ENCODE results near the gene MAP1LC3B2. TPM values are rescaled to one million over a fixed set of nuclear protein-coding genes. Genes with fewer than 3 reads are reported as not detected.

The MAP1LC3B2 gene
- total RNA-seq, 1 experiment from 2014 or later: 2.2 TPM

DNA sequence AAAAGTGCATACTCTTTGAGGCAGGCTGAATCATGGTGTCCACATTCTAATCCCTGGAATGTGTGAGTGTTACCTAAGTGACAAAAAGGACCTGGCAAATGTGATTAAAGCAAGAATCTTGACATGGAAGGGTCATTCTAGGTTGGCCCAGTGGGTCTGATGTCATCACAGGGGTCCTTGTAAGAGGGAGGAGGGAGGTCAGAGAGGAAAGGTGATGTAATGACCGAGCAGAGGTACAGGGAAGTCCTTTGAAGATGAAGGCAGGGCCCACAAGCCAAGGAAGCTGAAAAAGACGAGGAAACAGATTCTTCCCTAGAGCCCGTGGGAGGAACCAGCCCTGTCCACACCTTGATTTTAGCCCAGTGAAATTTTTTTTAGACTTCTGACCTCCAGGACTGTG lies 60.1 kb downstream of the MAP1LC3B2 start:
- TF ChIP-seq, protein P1, sequence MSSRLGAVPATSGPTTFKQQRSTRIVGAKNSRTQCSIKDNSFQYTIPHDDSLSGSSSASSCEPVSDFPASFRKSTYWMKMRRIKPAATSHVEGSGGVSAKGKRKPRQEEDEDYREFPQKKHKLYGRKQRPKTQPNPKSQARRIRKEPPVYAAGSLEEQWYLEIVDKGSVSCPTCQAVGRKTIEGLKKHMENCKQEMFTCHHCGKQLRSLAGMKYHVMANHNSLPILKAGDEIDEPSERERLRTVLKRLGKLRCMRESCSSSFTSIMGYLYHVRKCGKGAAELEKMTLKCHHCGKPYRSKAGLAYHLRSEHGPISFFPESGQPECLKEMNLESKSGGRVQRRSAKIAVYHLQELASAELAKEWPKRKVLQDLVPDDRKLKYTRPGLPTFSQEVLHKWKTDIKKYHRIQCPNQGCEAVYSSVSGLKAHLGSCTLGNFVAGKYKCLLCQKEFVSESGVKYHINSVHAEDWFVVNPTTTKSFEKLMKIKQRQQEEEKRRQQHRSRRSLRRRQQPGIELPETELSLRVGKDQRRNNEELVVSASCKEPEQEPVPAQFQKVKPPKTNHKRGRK (CRISPR knock-in tag; IDR thresholded peaks at IDR 0.05; ENCODE audit: borderline replicate concordance): no peak
- TF ChIP-seq ZNF423 (CRISPR knock-in tag; IDR thresholded peaks at IDR 0.05): no peak
- TF ChIP-seq, protein P2, sequence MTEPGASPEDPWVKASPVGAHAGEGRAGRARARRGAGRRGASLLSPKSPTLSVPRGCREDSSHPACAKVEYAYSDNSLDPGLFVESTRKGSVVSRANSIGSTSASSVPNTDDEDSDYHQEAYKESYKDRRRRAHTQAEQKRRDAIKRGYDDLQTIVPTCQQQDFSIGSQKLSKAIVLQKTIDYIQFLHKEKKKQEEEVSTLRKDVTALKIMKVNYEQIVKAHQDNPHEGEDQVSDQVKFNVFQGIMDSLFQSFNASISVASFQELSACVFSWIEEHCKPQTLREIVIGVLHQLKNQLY (CRISPR knock-in tag; IDR thresholded peaks at IDR 0.05): no peak
- TF ChIP-seq, protein P3, sequence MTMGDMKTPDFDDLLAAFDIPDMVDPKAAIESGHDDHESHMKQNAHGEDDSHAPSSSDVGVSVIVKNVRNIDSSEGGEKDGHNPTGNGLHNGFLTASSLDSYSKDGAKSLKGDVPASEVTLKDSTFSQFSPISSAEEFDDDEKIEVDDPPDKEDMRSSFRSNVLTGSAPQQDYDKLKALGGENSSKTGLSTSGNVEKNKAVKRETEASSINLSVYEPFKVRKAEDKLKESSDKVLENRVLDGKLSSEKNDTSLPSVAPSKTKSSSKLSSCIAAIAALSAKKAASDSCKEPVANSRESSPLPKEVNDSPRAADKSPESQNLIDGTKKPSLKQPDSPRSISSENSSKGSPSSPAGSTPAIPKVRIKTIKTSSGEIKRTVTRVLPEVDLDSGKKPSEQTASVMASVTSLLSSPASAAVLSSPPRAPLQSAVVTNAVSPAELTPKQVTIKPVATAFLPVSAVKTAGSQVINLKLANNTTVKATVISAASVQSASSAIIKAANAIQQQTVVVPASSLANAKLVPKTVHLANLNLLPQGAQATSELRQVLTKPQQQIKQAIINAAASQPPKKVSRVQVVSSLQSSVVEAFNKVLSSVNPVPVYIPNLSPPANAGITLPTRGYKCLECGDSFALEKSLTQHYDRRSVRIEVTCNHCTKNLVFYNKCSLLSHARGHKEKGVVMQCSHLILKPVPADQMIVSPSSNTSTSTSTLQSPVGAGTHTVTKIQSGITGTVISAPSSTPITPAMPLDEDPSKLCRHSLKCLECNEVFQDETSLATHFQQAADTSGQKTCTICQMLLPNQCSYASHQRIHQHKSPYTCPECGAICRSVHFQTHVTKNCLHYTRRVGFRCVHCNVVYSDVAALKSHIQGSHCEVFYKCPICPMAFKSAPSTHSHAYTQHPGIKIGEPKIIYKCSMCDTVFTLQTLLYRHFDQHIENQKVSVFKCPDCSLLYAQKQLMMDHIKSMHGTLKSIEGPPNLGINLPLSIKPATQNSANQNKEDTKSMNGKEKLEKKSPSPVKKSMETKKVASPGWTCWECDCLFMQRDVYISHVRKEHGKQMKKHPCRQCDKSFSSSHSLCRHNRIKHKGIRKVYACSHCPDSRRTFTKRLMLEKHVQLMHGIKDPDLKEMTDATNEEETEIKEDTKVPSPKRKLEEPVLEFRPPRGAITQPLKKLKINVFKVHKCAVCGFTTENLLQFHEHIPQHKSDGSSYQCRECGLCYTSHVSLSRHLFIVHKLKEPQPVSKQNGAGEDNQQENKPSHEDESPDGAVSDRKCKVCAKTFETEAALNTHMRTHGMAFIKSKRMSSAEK (CRISPR knock-in tag; IDR thresholded peaks at IDR 0.05; ENCODE audit: borderline replicate concordance): no peak
- TF ChIP-seq EMX1 (CRISPR knock-in tag; IDR thresholded peaks at IDR 0.05): no peak
- TF ChIP-seq CBFB (CRISPR knock-in tag; IDR thresholded peaks at IDR 0.05; ENCODE audit: low read depth): no peak
- no peak for TF ChIP-seq KAT7 (CRISPR knock-in tag; IDR thresholded peaks at IDR 0.05; ENCODE audit: borderline replicate concordance)
- TF ChIP-seq, protein P4, sequence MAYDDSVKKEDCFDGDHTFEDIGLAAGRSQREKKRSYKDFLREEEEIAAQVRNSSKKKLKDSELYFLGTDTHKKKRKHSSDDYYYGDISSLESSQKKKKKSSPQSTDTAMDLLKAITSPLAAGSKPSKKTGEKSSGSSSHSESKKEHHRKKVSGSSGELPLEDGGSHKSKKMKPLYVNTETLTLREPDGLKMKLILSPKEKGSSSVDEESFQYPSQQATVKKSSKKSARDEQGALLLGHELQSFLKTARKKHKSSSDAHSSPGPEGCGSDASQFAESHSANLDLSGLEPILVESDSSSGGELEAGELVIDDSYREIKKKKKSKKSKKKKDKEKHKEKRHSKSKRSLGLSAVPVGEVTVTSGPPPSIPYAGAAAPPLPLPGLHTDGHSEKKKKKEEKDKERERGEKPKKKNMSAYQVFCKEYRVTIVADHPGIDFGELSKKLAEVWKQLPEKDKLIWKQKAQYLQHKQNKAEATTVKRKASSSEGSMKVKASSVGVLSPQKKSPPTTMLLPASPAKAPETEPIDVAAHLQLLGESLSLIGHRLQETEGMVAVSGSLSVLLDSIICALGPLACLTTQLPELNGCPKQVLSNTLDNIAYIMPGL (CRISPR knock-in tag; IDR thresholded peaks at IDR 0.05): no peak
- TF ChIP-seq NR3C1 (CRISPR knock-in tag; conservative IDR thresholded peaks at IDR 0.05; ENCODE audit: low read depth): no peak
- TF ChIP-seq, protein P5, sequence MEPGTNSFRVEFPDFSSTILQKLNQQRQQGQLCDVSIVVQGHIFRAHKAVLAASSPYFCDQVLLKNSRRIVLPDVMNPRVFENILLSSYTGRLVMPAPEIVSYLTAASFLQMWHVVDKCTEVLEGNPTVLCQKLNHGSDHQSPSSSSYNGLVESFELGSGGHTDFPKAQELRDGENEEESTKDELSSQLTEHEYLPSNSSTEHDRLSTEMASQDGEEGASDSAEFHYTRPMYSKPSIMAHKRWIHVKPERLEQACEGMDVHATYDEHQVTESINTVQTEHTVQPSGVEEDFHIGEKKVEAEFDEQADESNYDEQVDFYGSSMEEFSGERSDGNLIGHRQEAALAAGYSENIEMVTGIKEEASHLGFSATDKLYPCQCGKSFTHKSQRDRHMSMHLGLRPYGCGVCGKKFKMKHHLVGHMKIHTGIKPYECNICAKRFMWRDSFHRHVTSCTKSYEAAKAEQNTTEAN (CRISPR knock-in tag; IDR thresholded peaks at IDR 0.05): no peak
- peaks cover 18% of the 10 kb centered on the region for H3K9me3 Mint-ChIP-seq
- peaks cover 15% of the 10 kb centered on the region for H3K36me3 Mint-ChIP-seq
- DNase-seq (ENCODE audit: low spot score): no peak
- H3K4me1 Mint-ChIP-seq: peaks cover 19% of the 10 kb centered on the region
- no peak for ATAC-seq
- H3K27me3 Mint-ChIP-seq (ENCODE audit: low read depth): peaks cover 3% of the 10 kb centered on the region; the same call in 1 of the 2 replicates
- H3K4me3 Mint-ChIP-seq: no peak overlapping the region
- CTCF ChIA-PET: interaction anchor here (2.5 kb wide), 1 partner anchor 10 kb away, joined by 7 read pairs; no protein-coding TSS in a partner anchor
- POLR2A ChIA-PET: no interaction called here
- no peak overlapping the region for H3K27ac Mint-ChIP-seq

DNA sequence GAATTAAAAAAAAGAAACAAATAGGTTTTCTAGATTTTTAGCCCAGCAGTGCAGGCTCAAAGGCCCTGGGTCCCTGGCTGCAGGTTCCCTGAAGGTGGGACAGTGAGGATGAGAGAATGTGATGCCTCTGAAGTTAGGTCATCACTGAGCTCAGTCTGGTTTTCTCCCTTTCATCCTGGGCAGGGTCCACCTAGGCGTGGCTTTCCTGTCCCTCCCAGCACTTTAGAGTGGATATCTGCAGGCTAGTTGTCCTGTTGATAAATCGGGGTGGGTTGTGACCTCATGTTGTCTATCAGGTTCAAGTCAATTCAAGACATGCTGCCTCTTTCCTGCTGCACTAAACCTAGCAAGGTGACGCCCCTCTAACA lies 60.9 kb downstream of the MAP1LC3B2 start:
- ATAC-seq: no peak
- POLR2A ChIA-PET: no interaction called here
- Mint-ChIP-seq H3K9me3 (peaks cover 18% of the 10 kb centered on the region), H3K4me1 (peaks cover 19% of the 10 kb centered on the region), H3K27ac (no peak overlapping the region), H3K36me3 (peaks cover 15% of the 10 kb centered on the region), H3K4me3 (no peak overlapping the region), H3K27me3 (ENCODE audit: low read depth) (peaks cover 3% of the 10 kb centered on the region; the same call in 1 of the 2 replicates)
- no peak for DNase-seq (ENCODE audit: low spot score)
- CTCF ChIA-PET: interaction anchor here (0.9 to 2.5 kb wide), 3 partner anchors 10 to 193 kb away, joined by 3 to 7 read pairs (median 3); no protein-coding TSS in a partner anchor
- TF ChIP-seq, protein P6, sequence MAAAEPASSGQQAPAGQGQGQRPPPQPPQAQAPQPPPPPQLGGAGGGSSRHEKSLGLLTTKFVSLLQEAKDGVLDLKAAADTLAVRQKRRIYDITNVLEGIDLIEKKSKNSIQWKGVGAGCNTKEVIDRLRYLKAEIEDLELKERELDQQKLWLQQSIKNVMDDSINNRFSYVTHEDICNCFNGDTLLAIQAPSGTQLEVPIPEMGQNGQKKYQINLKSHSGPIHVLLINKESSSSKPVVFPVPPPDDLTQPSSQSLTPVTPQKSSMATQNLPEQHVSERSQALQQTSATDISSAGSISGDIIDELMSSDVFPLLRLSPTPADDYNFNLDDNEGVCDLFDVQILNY (CRISPR knock-in tag; IDR thresholded peaks at IDR 0.05): no peak
- TF ChIP-seq ZBTB21 (CRISPR knock-in tag; IDR thresholded peaks at IDR 0.05; ENCODE audit: borderline replicate concordance): no peak
- no peak for TF ChIP-seq GRHL2 (CRISPR knock-in tag; IDR thresholded peaks at IDR 0.05; ENCODE audit: insufficient replicate concordance, severe bottlenecking)
- TF ChIP-seq, protein P7, sequence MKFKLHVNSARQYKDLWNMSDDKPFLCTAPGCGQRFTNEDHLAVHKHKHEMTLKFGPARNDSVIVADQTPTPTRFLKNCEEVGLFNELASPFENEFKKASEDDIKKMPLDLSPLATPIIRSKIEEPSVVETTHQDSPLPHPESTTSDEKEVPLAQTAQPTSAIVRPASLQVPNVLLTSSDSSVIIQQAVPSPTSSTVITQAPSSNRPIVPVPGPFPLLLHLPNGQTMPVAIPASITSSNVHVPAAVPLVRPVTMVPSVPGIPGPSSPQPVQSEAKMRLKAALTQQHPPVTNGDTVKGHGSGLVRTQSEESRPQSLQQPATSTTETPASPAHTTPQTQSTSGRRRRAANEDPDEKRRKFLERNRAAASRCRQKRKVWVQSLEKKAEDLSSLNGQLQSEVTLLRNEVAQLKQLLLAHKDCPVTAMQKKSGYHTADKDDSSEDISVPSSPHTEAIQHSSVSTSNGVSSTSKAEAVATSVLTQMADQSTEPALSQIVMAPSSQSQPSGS (CRISPR knock-in tag; IDR thresholded peaks at IDR 0.05; ENCODE audit: borderline replicate concordance, low read depth): no peak
- no peak for TF ChIP-seq JUN (CRISPR knock-in tag; IDR thresholded peaks at IDR 0.05)
- TF ChIP-seq ZNF121 (CRISPR knock-in tag; IDR thresholded peaks at IDR 0.05): no peak
- no peak for TF ChIP-seq OVOL2 (CRISPR knock-in tag; IDR thresholded peaks at IDR 0.05; ENCODE audit: borderline replicate concordance)
- TF ChIP-seq ZNF263 (CRISPR knock-in tag; IDR thresholded peaks at IDR 0.05; ENCODE audit: low read depth): no peak
- TF ChIP-seq PRRX2 (CRISPR knock-in tag; IDR thresholded peaks at IDR 0.05): no peak
- TF ChIP-seq NR2C2 (CRISPR knock-in tag; IDR thresholded peaks at IDR 0.05): no peak
- no peak for TF ChIP-seq CREM (CRISPR knock-in tag; IDR thresholded peaks at IDR 0.05)
- TF ChIP-seq, protein P8, sequence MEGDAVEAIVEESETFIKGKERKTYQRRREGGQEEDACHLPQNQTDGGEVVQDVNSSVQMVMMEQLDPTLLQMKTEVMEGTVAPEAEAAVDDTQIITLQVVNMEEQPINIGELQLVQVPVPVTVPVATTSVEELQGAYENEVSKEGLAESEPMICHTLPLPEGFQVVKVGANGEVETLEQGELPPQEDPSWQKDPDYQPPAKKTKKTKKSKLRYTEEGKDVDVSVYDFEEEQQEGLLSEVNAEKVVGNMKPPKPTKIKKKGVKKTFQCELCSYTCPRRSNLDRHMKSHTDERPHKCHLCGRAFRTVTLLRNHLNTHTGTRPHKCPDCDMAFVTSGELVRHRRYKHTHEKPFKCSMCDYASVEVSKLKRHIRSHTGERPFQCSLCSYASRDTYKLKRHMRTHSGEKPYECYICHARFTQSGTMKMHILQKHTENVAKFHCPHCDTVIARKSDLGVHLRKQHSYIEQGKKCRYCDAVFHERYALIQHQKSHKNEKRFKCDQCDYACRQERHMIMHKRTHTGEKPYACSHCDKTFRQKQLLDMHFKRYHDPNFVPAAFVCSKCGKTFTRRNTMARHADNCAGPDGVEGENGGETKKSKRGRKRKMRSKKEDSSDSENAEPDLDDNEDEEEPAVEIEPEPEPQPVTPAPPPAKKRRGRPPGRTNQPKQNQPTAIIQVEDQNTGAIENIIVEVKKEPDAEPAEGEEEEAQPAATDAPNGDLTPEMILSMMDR (IDR thresholded peaks at IDR 0.05): no peak

All from WTC11 (cell line).